Thoracic aorta (tissue), 2 donors: ENCODE data around the gene PLAU. TPM values are rescaled to one million over a fixed set of nuclear protein-coding genes. Genes with fewer than 3 reads are reported as not detected.

Source experiments
- ATAC-seq: fragments of 150-250 bp; one replicate; pipeline ENCODE4 v1.8.0; 2017; ENCODE audit warnings: low read depth; ENCODE audit not compliant: insufficient number of reproducible peaks, low FRiP score
- DNase-seq: peaks from one replicate; pipeline ENCODE4 v3.0.0-alpha.2; 2020; ENCODE audit warnings: low spot score
- H3K27ac ChIP-seq, 2 donors: fragments of 200-600 bp; sonication (generic); 1 replicate in 1 of 2; 2 replicates in 1 of 2; pipeline ENCODE4 v1.5.1; 2016; ENCODE audit warnings: mild to moderate bottlenecking in 2 of 2, moderate library complexity in 2 of 2
- H3K27me3 ChIP-seq: fragments of 200-600 bp; sonication (generic); replicated peaks from 2 replicates; pipeline ENCODE4 v1.6.0; 2016; ENCODE audit warnings: mild to moderate bottlenecking; ENCODE audit not compliant: insufficient read depth
- H3K36me3 ChIP-seq: fragments of 200-600 bp; sonication (generic); one replicate; pipeline ENCODE4 v1.5.1; 2016
- H3K4me1 ChIP-seq, 2 donors: fragments of 200-600 bp; sonication (generic); 1 replicate in 1 of 2; 2 replicates in 1 of 2; pipeline versions ENCODE4 v1.5.1 to v1.6.0; 2016; ENCODE audit warnings: low read depth in 2 of 2, mild to moderate bottlenecking in 1 of 2; ENCODE audit not compliant: control insufficient read depth in 1 of 2
- H3K4me3 ChIP-seq: fragments of 200-600 bp; sonication (generic); 2 replicates; pipeline ENCODE4 v1.5.1; 2016; ENCODE audit warnings: mild to moderate bottlenecking
- H3K9me3 ChIP-seq: fragments of 200-600 bp; sonication (generic); 2 replicates; pipeline ENCODE4 v1.5.1; 2016
- CTCF ChIP-seq: fragments of 200-600 bp; sonication (generic); IDR thresholded peaks from one replicate; pipeline ENCODE4 v1.5.1; 2019; ENCODE audit warnings: antibody characterized with exemption
- total RNA-seq, 2 donors: library from RNA; depleted of rRNA; stranded (reverse); fragments of >200 nt; gene quantifications; one replicate each; pipeline versions ENCODE4 v1.1.0 to v1.2.3, GENCODE V29; 2016

Gene PLAU
- total RNA-seq, 2 donors from 2014 or later = 8.1 to 100 TPM

- Histone ChIP-seq H3K36me3 (peaks cover 17% of the 10 kb centered on the region), H3K4me1 (peaks cover 27 to 77% of the 10 kb centered on the region in 2 donors), H3K27me3 (no peaks in the 10 kb centered on the region), H3K27ac (peak within 1 kb of the TSS; percentile 73 to 90), H3K4me3 (peak within 1 kb of the TSS; percentile 90), H3K9me3 (no peaks in the 10 kb centered on the region)
- DNase-seq (no peak), ATAC-seq (peak; percentile 62)
- TF ChIP-seq CTCF = no peak
Measured at GRCh38 chr10:73874267-73875138, 36.4 kb upstream of the PLAU start, which contains the start of gene CAMK2G. CAMK2G (minus strand) TSS chr10:73874555; CDS start chr10:73874461, 94 bp downstream.

DNA sequence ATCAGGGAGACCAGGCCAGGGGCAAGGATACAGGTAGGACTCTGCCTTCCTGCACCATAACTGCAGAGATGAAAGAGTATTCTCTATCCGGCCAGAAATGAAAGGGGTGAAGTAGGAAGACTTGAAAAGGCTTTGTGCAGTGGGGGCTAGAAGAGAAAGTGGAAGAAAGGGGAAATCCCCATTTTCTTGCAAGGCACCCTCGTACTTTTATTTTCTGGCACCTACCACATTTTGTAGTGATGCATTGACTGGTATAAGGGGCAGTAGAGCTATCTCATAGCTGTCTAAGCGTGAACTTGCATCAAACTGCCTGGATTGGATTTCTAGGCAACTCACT, 35.8 kb upstream of the PLAU start:
- H3K27me3 ChIP-seq = no peaks in the 10 kb centered on the region
- ATAC-seq = no peak
- peak overlapping the region; percentile 57 to 74 for H3K27ac ChIP-seq
- peaks cover 23 to 75% of the 10 kb centered on the region in 2 donors for H3K4me1 ChIP-seq
- no peaks in the 10 kb centered on the region for H3K9me3 ChIP-seq
- H3K4me3 ChIP-seq = peak overlapping the region; percentile 90
- DNase-seq = no peak
- peaks cover 14% of the 10 kb centered on the region for H3K36me3 ChIP-seq
- no peak for TF ChIP-seq CTCF

- Histone ChIP-seq H3K4me1 (peaks cover 17 to 64% of the 10 kb centered on the region in 2 donors), H3K36me3 (peaks cover 4% of the 10 kb centered on the region), H3K4me3 (no peak overlapping the region), H3K27ac (peak overlapping the region; percentile 45 to 74), H3K9me3 (no peaks in the 10 kb centered on the region), H3K27me3 (no peaks in the 10 kb centered on the region)
- DNase-seq (no peak), ATAC-seq (no peak)
- TF ChIP-seq CTCF = no peak
Measured at GRCh38 chr10:73876157-73876556, 34.8 kb upstream of the PLAU start.

DNA sequence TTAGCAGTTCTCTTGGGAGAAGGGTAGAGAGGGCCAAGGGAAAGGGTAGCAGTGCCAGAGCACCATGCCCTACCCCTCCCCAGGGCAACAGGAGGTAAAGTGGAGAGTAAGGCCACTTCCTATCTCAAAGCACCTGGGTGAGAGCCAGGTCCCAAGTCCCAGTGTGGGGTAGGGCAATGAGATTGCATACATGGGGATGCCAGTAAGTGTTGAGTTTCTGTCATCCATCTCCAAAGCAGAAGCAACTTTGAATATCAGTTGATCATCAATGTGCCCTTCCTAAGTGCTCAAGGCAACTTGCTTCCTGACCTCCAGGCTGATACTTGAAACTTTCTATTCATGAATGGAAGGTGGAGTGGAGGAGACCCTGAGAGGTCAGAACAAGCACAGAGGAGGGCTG, 34.4 kb upstream of the PLAU start:
- ATAC-seq (no peak), DNase-seq (no peak)
- Histone ChIP-seq H3K9me3 (no peaks in the 10 kb centered on the region), H3K4me3 (no peak overlapping the region), H3K4me1 (peaks cover 13 to 60% of the 10 kb centered on the region in 2 donors), H3K27me3 (no peaks in the 10 kb centered on the region), H3K36me3 (no peaks in the 10 kb centered on the region), H3K27ac (peak overlapping the region; percentile 45 to 74)
- no peak for TF ChIP-seq CTCF

- no peak for DNase-seq
- no peak overlapping the region for H3K4me3 ChIP-seq
- H3K27me3 ChIP-seq = no peaks in the 10 kb centered on the region
- peak overlapping the region; percentile 45 to 74 for H3K27ac ChIP-seq
- H3K9me3 ChIP-seq = no peaks in the 10 kb centered on the region
- ATAC-seq = no peak
- no peaks in the 10 kb centered on the region for H3K36me3 ChIP-seq
- TF ChIP-seq CTCF = no peak
- H3K4me1 ChIP-seq = peaks cover 9 to 56% of the 10 kb centered on the region in 2 donors
Measured at GRCh38 chr10:73876971-73877370, 34.0 kb upstream of the PLAU start.
